AML-193 (cell line): ENCODE data around the gene GUCY2D.
"Not testable (repeated sequence)": the region's sequence is repeated elsewhere in the genome, so short reads cannot be mapped to it uniquely, and the experiment has no call there.

ENCODE experiments used
- DNase-seq, 2 experiments: peaks; one replicate each; lab custom pipeline; 2025; lab: John Stamatoyannopoulos, UW

The GUCY2D gene

DNA sequence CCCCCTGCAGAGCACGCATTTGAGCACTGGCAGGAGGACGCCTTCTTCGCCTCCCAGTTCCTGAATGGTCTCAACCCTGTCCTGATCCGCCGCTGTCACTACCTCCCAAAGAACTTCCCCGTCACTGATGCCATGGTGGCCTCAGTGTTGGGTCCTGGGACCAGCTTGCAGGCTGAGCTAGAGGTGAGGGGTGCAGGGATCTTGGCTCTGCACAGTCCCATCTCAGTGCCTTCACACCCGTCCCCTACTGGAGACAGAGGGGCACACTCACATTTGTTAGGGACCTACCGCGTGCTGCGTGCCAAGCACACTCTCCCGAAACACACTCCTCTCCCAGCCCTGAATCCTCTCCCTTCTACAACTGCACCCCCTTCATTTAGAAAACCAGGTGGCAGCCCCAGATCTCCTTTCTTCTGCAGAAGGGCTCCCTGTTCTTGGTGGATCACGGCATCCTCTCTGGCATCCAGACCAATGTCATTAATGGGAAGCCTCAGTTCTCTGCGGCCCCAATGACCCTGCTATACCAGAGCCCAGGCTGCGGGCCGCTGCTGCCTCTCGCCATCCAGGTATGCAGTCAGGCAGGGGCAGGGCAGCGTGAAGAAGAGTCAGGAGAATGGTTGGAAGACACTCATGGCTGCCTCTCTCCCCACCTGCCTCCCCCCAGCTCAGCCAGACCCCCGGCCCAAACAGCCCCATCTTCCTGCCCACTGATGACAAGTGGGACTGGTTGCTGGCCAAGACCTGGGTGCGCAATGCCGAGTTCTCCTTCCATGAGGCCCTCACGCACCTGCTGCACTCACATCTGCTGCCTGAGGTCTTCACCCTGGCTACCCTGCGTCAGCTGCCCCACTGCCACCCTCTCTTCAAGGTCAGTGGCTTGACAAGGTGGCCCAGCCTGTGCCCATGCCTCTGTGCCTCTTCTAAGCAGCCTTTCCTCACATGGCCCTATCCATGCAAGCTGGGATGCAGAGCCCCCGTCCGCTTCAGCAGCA, 42.7 kb downstream of the GUCY2D start:
- DNase-seq, result no peak

- no peak for DNase-seq
Measured at GRCh38 chr17:8046306-8046928, 44.0 kb downstream of the GUCY2D start.

GRCh38 chr17:8046929-8047768, 44.7 kb downstream of the GUCY2D start:
- no peak for DNase-seq

GRCh38 chr17:8047769-8048110, 45.3 kb downstream of the GUCY2D start:
- DNase-seq, result no peak

GRCh38 chr17:8048236-8048635, 45.8 kb downstream of the GUCY2D start:
- DNase-seq, result no peak

GRCh38 chr17:8048736-8049135, 46.3 kb downstream of the GUCY2D start:
- DNase-seq, result no peak

GRCh38 chr17:8051831-8052230, 49.4 kb downstream of the GUCY2D start:
- no peak for DNase-seq

- DNase-seq, result no peak
Measured at GRCh38 chr17:8052256-8053252, 50.1 kb downstream of the GUCY2D start.

- DNase-seq, result no peak
Measured at GRCh38 chr17:8053600-8053999, 51.2 kb downstream of the GUCY2D start.

DNA sequence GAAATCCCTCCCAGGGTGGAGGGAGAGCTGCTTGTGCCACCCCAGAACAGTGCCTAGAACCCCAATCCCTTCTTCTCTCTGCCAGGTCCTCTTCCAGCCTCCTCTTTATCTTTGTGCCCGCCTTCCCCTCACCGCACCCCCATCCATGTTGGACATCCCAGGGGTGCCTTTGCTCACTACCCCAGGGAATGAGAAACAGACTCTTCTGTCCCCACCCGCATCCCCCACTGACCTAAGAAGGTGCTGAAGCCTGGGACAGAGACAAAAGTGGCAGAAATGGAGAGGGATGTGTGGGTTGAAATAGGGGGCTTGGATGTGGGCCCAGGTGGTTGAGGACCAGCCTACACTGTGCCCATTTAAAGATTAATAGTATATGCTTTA, 53.4 kb downstream of the GUCY2D start:
- DNase-seq, result no peak

GRCh38 chr17:8056232-8056975, 54.0 kb downstream of the GUCY2D start:
- DNase-seq, result peak; percentile 68 to 77

- no peak for DNase-seq
Measured at GRCh38 chr17:8056976-8057625, 54.7 kb downstream of the GUCY2D start.

DNA sequence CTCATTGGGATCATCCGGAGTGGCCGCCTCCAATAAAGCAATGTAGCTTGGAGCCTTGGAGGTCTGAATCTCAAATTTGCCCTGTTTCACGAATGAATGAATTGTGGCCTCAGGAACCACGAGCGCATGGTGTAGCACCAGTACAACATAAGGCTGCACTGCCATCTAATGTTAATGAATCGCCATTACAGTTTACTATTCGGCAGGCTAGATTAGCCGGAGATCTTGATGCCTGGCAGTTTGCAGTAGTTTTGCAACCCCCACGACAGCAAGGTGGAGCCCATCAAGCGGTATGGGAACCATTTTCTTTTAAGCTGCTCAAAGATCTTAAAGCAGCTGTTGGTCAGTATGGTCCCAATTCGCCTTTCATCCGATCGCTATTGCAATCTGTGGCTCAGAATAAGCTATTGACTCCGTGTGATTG, 55.3 kb downstream of the GUCY2D start:
- peak; percentile 65 to 75 for DNase-seq

DNA sequence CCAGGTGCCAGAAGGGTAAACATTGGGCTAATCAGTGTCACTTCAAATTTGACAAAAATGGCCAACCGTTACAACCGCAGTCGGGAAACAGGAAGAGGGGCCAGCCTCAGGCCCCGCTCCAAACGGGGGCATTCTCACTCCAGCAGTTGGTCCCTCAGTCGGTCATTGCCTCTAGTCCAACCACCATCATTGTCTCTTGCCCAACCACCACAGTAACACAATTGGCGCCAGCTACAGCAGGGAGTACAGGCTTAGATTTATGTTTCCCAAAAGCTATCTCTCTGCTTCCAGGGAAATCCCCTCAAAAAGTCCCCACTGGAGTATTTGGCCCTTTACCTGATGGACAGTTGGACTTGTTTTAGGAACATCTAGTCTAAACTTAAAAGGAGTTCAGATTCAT, 56.7 kb downstream of the GUCY2D start:
- no peak for DNase-seq

- peak; percentile 17 to 39 for DNase-seq
Measured at GRCh38 chr17:8060274-8060673, 57.9 kb downstream of the GUCY2D start.

DNA sequence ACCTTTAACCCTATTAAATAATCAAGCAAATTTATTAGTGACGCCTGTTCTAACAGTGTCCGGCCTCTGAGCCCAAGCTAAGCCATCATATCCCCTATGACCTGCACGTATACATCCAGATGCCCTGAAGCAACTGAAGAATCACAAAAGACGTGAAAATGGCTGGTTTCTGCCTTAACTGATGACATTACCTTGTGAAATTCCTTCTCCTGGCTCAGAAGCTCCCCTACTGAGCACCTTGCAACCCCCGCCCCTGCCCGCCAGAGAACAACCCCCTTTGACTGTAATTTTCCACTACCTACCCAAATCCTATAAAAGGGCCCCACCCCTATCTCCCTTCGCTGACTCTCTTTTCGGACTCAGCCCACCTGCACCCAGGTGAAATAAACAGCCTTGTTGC, 59.4 kb downstream of the GUCY2D start:
- DNase-seq, result not testable (repeated sequence)

DNA sequence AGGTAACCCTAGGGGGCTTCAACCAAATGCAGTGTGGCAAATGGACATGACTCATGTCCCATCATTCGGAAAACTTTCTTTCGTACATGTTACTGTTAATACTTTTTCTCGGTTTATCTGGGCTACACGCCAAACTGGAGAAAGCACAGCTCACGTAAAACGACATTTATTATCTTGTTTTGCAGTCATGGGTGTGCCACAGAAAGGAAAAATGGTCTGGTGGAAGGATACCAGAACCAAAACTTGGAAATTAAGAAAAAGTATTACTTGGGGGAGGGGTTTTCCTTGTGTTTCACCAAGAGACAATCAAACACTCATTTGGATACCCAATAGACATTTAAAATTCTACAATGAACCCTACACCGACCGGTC, 60.0 kb downstream of the GUCY2D start:
- DNase-seq, result no peak

GRCh38 chr17:8062807-8063483, 60.5 kb downstream of the GUCY2D start:
- DNase-seq, result no peak

GRCh38 chr17:8063761-8064534, 61.5 kb downstream of the GUCY2D start:
- DNase-seq, result no peak
